ENCODE data around the gene CARNS1. TPM values are rescaled to one million over a fixed set of nuclear protein-coding genes. Genes with fewer than 3 reads are reported as not detected.

The CARNS1 gene
- polyA plus RNA-seq, 5 donors, result 2.6 to 5.3 (median 4.5) TPM

- no peak for DNase-seq
These were observed 25.7 kb downstream of the CARNS1 start for GRCh38 chr11:67441098-67441563.

- no peak for DNase-seq
These were observed 26.4 kb downstream of the CARNS1 start for GRCh38 chr11:67441731-67442351.

DNA sequence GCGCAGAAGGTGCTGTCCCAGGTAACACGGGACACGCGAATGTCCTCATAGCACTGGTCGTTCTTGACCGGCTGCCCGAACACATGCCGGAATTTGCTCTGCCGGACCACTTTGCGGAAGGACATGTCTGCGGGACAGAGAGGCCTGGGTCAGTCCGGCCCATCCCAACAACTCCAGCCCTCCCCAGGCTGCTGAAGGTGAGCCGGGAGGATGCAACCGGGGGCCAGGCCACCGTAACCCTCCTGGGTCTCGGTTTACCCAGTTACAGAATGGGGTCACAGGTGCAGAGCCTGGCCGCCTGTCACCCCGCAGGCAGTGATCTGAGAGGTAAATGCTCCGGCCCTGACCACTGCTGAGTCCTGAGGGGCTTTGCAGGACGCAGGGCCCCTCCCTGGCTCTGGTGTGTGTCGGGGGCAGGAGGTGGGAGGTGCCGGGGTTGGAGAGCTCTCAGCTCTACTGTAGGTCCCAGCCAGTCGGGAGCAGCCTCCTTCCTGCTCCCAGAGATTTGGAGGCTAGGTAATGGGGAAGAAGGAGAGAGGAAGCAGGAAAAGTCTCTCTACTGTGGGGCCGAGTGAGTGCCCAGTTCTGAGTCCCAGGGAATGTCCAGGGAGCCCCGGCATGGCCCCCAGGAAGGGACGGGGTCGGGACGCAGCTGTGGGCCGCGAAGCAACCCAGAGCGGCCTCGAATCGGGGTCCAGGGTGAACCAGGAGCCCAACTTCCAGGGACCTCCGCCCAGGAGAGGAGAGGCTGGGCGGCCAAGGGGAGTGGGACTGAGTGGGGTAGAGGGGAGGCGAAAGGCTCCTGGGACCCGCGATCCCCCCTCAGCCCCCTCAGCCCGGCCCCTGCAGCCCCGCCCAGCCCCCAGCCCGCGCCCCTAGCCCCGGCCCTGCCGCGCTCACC, 27.3 kb downstream of the CARNS1 start:
- DNase-seq, result no peak

DNA sequence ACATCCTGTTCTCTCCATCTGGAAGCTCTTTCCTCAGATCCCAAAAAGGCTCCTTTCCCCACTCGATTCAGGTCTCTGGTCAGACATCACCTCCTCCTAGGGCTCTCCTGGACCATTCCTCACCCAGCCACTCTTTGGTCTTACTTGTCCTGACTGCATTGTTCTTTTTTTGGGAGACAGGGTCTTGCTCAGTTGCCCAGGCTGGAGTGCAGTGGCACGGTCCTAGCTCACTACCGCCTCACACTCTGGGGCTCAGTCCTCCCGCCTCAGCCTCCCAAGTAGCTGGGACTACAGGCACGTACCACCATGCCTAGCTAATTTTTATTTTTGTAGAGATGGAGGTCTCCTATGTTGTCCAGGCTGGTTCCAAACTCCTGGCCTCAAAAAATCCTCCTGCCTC, 30.0 kb downstream of the CARNS1 start:
- DNase-seq, result no peak

- DNase-seq, result no peak
These were observed 32.7 kb downstream of the CARNS1 start for GRCh38 chr11:67448220-67448609.

DNA sequence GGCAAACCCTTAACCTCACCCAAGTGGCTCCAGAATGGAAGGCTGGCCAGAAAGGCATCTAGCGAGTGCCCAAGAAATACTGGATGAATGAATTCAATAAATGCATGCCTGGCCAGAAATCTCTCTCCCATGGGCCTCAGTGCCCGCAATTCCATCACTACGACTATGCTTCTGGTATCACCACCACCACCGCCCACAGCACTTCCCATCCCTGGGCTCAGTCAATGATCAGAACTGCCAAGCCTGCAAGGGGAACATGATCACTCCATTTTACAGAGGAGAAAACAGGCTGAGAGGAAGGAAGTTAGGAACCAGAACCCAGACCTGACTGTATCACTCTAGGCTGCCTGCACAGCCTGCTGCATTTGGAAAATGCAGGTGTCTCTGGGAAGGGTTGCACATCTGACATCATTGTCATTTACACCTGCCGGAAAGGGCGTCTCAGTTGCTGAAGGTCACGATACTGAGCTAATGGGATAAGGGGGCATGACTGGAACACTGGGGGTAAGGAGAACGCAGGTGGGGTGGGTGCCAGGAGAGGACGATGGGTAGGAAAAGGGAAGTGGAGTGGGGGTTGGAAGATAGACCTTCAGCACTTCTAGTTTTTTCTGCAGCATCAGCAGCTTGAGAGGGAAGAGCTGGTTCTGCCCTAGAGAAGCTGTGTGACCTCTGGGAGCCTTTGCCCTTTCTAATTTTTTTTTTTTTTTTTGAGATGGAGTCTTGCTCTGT, 33.8 kb downstream of the CARNS1 start:
- DNase-seq, result no peak

DNA sequence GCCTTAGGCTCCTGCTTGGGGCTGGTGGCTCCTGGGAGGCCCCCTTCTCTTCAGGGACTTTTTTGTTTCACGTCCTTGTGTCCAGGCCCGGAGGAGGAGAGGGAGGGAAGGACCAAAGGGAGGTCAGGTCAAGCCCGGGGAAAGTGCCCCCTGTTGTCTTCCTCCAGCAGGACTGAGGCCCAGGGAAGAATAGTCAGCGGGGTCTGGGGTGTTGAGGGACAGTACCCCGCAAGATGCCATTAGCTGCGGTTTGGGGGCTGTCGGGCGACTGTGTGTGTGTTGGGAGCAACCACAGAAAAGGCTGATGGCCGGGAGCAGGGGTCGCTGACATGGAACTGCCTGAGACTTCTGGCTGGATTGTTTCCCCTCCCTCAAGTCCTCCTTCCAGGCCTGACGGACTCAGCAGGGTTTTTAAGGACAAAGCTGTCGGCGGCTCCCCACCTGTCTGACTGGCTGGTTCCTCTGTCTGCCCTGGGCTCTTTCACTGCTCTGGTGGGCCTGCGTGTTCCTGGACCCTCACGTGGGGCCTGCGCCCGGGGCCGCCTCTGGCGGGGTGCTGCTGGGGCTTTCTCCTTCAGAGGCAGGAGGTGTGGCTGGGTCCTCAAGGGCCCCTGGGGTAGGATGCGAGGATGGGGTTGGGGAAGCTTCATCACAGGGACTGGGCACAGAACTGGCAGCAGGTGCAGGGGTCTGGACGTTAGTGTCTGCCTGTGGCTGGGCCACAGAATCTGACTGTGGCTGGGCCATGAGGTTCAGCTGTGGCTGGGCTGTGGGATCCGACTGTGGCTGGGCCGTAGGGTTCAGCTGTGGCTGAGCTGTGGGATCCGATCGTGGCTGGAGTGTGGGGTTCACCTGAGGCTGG, 35.5 kb downstream of the CARNS1 start:
- no peak for DNase-seq

DNA sequence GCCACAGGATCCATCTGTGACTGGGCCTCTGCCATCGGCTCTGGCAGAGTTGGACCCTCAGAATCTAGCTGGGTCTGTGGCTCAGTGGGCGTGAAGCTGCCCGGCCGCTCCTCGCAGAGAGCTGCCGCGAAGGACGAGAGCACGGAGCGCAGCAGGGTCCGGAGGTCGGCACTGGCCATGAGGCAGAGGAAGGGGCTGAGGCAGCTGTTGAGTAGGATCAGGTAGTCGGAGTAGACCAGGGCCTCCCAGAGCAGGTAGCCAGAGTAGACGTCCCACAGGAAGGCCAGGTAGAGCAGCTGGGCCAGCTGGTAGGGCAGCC, 36.1 kb downstream of the CARNS1 start:
- no peak for DNase-seq

DNA sequence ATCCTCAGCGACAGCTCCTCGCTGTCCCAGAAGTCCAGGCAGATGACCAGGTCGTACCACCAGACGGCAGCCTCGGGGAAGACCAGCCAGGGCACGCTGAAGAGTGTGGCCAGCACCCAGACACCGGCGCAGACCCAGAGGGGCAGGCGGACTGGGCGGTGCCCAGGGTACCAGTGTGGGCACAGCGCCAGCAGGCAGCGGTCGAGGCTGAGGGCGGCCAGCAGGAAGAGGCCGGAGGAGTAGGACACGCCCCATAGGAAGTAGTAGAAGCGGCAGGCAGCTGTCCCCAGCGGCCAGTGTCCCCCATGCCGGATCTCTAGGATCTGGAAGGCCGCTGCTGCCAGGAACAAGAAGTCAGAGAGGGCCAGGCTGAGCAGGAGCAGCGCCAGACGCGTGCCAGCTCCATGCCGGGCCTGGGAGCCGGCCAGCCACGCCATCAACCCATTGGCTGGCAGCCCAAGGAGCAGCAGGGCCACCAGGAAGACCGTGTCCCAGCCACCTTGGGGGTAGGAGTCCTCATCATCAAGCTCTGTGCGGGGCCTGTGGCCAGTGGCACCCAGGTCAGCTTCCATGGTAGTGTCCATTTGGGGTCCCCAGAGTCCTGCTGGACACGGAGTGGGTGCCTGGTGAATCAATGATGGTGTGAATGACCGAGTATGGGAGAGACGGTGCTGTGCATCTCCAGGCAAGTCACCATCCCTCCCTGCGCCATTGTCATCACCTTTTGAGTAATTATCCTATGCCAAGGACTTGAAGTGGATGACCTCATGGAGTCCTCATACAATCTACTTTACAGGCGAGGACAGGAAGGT, 36.9 kb downstream of the CARNS1 start, which contains the start of gene GPR152:
Gene GPR152, minus strand, starts transcription at position 589 of the 812 bp plus-strand sequence. Its CDS starts 5 bp downstream, at position 584.
- DNase-seq, result no peak

DNA sequence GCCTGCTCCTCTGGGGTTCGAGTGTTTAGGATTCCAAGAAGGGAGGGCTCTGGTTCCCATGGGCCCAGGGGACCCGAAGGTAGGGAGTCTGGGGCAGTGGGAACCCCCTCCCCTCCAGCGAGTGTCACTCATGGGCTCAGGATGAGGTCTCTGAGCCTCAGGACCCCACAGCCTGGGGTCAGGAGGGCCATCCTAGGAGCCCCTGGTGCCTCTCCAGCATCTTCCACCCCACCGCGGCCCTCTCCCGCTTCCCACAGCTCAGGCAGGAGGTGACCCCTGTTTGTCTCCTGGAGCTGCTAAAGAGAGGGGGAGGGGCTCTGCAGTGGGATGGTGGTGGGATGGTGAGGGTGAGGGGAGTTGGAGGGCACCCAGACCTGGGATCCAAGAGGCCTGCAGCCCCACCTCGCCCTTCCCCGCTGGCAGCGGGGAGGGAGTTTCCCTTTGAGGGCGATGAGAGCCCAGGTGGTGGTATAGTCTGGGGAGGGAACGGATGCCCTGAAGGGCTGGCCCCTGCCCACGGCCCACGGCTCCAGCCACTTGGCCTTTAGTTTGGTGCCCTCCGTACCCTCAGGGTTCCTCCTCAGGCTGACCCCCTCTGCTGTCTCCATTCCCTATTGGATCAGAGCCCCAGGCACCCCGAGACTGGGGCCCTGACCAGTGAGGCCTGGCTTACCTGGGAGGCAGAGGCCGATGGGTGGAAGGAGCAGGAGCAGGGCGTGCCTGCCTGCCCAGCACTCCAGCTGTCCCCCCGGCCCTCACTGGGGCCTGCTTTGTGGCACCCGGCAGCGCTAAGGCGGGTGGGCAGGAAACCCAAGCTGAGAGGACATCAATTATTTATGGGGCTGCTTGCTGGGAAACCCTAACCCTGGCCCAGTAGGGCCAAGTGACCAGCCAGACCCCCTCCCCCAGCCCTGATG, 38.6 kb downstream of the CARNS1 start:
- DNase-seq, result no peak

DNA sequence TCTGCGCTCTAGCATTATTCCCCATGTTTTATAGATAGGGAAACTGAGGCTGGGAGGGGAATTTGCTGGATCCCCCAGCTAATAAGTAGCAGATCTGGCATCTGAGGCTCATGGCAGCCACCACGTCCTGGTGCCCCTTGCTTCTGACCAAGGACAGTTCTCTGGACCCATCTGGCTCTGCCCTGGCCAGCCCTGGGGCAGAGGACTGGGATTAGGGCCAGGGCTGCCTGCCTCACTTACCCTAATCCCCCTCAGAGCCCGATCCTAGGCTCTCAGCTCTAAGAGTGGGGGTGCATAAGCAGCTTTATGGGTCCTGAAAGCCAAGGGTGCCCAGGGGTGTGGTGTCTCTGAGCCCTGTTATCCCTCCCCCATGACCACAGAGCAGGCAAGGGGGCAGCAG, 39.6 kb downstream of the CARNS1 start, which contains the start of gene CABP4:
Gene CABP4, plus strand, starts transcription at position 301 of the 400 bp plus-strand sequence. Its CDS starts 70 bp downstream, at position 371.
- DNase-seq, result no peak

DNA sequence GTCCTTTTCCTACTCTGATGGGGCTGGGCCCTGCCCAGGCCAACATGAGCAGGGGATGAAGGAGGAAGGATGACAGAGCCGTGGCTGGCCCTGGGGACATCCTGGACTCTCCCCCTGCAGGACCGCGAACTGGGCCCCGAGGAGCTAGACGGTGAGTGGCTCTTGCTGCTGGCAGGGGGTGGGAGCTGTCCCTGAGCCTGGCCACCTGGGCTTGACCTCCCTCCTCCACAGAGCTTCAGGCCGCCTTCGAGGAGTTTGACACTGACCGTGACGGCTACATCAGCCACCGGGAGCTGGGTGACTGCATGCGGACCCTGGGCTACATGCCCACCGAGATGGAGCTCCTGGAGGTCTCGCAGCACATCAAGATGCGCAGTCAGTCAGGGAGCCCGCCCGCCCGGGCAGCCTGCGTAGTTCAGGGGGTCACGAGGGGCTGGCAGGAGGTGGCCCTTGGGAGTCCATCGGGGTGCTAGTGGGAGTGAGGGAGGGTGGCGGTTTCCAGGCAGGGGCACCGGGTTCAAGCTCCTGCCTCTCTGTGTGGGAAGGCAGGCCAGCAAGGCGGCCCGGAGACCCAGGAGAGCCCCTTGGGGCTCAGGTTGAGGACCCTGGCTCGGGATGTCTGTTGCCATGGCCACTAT, 40.7 kb downstream of the CARNS1 start:
- no peak for DNase-seq

- DNase-seq, result no peak
These were observed 42.0 kb downstream of the CARNS1 start for GRCh38 chr11:67457453-67457852.

- no peak for DNase-seq
These were observed 42.8 kb downstream of the CARNS1 start for GRCh38 chr11:67458266-67458665.

DNA sequence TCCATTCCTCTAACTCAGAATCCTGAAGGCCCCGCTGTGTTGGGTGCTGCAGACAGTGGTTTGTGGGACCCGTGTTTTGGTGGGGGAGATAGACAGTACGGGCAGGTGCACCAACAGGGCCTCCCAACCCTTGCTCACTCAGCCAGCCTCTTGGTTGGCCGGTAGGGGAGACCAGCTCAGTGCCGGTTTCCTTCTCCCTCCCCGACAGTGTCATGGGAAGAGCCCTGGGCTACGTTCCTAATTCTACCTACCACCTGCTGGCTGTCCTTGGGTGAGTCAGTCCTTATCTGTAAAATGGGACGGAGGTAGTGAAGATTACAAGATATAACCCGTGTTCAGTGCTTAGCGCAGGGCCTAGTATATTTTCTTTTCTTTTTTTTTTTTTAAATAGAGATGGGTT, 47.7 kb downstream of the CARNS1 start:
- DNase-seq, result no peak

GRCh38 chr11:67463680-67464410, 48.4 kb downstream of the CARNS1 start:
- DNase-seq, result no peak

DNA sequence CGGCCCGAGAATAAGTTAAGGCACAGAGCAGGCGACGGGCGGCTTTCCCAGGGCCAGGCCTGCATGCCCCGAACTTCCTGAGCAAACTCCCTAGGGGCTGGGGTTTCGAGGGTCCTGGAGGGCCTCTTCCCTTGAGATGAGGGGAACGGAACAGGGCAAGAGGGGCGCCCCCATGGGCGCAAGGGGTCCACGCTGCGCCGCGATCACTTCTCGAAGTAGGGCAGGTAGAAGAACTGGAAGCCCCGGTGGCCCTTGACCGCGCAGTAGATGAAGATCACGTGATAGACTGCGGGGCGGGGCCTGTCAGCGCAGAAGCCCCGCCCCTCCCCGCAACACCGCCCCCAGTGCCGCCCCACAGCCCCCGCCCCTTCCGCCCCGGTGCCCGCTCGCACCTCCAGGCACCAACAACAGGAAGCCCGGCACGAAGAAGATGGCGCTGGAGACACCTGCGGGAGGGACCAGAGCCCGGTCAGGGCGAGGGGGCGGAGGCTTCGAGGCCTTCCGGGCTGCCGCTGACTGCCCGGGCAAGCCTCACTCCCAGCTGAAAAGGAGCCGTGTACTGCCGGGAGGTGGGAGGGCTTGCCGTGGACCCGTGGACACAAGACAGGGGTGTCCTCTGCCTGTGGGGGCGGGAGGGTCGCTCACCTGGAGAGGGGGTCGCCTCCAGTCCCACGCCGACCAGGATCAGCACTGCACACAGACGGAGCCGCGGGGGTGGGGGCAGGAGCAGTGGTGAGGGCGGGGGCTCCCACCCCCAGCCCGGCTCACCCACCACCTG, 49.1 kb downstream of the CARNS1 start:
- DNase-seq, result peak; percentile 62 to 66
